GM13977 (cell line): ENCODE measurements around the gene SYNPO2.

ENCODE experiments used
- DNase-seq: peaks from one replicate; pipeline ENCODE4 v3.0.0; 2012; ENCODE audit warnings: low spot score
- in situ Hi-C: fragments of 300-500 bp; cut with MboI; formaldehyde crosslinking; loops from one replicate; pipeline ENCODE4 v1.12.0; 2022; ENCODE audit warnings: low sequenced_read_pairs, low pct_unique_long_range_greater_than_20kb, mixed read lengths, inconsistent platforms; ENCODE audit not compliant: unreplicated experiment
- TF ChIP-seq, protein P1 (sequence below): IDR thresholded peaks from 2 replicates; pipeline ENCODE4 v1.5.1; 2012; ENCODE audit warnings: mild to moderate bottlenecking, control low read depth; ENCODE audit not compliant: insufficient read depth; ENCODE audit errors: extremely low read depth, missing control alignments

The SYNPO2 gene

DNA sequence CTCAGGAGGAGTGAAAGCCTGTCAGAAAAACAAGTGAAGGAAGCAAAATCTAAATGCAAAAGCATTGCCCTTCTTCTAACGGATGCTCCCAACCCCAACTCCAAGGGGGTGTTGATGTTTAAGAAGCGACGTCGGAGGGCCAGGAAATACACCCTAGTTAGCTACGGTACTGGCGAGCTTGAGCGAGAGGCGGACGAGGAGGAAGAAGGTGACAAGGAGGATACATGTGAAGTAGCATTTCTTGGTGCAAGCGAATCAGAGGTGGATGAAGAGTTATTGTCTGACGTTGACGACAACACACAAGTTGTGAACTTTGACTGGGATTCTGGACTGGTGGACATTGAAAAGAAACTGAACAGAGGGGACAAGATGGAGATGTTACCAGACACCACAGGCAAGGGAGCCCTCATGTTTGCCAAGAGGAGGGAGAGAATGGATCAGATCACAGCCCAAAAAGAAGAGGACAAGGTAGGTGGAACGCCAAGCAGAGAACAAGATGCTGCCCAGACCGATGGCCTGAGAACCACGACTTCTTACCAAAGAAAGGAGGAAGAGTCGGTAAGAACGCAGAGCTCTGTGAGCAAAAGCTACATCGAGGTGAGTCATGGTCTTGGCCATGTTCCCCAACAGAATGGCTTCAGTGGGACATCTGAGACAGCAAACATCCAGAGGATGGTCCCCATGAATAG, 141.3 kb downstream of the SYNPO2 start:
- DNase-seq = no peak
- in situ Hi-C loops = no loop called here
- TF ChIP-seq, protein P1, sequence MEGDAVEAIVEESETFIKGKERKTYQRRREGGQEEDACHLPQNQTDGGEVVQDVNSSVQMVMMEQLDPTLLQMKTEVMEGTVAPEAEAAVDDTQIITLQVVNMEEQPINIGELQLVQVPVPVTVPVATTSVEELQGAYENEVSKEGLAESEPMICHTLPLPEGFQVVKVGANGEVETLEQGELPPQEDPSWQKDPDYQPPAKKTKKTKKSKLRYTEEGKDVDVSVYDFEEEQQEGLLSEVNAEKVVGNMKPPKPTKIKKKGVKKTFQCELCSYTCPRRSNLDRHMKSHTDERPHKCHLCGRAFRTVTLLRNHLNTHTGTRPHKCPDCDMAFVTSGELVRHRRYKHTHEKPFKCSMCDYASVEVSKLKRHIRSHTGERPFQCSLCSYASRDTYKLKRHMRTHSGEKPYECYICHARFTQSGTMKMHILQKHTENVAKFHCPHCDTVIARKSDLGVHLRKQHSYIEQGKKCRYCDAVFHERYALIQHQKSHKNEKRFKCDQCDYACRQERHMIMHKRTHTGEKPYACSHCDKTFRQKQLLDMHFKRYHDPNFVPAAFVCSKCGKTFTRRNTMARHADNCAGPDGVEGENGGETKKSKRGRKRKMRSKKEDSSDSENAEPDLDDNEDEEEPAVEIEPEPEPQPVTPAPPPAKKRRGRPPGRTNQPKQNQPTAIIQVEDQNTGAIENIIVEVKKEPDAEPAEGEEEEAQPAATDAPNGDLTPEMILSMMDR = no peak

GRCh38 chr4:119030536-119030890, 141.9 kb downstream of the SYNPO2 start:
- DNase-seq = no peak
- TF ChIP-seq, protein P1 = no peak
- in situ Hi-C loops = no loop called here

DNA sequence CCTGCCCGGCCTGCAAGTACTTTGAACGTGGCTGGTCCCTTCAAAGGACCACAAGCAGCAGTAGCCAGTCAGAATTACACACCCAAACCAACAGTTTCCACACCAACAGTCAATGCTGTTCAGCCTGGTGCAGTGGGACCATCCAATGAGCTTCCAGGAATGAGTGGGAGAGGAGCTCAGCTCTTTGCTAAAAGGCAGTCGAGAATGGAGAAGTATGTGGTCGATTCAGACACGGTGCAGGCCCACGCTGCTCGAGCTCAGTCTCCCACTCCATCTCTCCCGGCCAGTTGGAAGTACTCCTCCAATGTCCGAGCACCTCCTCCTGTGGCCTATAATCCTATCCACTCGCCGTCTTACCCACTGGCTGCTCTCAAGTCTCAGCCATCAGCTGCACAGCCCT, 142.6 kb downstream of the SYNPO2 start:
- TF ChIP-seq, protein P1 = no peak
- DNase-seq = no peak
- in situ Hi-C loops = no loop called here

DNA sequence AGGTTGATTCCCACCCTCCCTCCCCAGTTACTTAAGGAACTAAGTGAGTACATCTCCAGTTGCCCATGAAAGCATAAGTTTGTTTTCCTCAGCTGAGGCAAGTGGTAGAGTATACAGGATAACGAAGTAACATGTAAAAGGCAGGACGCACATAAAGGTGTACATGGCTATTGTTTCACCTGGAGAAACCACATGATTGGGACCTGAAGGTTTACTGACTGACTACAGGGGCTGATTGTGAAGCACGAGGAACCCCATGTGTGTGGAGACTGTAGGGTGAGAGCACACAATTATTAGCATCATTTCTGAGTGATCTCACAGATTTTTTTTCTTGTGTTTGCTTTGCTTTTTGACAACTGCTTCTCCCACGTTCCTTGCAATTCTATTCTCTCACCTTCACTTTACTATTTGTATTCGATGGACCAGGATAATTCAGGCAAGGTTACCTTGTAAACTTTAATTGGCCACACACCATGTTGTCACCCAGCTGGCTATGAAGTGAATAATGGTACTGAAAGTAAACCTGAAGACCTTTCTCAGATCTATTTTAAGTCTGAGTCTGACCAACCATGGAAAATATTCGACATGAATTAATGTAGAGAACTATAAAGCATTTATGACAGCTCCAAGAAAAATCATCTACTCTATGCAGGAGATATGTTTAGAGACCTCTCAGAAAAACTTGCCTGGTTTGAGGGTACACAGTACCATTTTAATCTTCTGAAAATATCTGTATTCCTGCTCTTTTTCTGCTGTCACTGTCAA, 144.4 kb downstream of the SYNPO2 start:
- in situ Hi-C loops = no loop called here
- DNase-seq = no peak
- TF ChIP-seq, protein P1 = no peak

DNA sequence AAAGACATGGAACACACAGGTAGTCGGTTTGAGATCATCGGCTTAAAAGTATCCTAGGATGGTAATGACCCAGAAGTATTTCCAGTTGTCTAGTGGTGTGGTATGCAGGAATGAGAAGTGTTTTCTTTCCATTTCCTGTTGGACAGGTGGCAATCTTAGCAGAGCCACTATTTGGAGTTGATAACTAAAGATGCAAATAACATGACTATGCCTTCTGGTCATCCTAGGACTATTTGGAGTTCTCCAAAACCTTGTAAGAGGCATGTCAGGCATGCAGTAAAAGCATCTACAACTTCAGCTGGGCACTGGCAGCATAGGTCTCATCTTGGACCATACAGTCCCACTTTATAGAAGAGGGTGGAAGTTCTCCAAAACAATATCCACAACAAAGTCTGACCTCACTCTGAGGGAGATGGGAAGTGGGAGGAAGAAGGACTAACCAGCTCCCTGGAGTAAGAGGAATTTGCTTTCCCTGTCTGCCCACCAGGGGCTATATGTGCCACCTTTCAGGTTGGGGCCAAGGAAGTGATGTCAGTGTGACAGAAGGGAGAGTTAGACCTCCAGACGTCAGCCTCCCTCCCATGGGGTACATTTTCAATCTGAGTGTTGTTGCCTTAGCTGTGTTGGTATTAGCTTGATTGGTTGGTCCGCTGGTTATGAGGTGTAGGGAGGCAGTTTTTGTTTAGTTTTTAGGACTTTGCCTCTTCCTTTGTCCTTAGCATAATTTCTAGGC, 145.8 kb downstream of the SYNPO2 start:
- in situ Hi-C loops = no loop called here
- DNase-seq = no peak
- TF ChIP-seq, protein P1 = no peak

- TF ChIP-seq, protein P1 = no peak
- no peak for DNase-seq
- in situ Hi-C loops = no loop called here
These were observed 147.5 kb downstream of the SYNPO2 start for GRCh38 chr4:119035951-119036737.
